Immature natural killer cell (primary cell): ENCODE data around the gene CALCOCO1. TPM values are rescaled to one million over a fixed set of nuclear protein-coding genes. Genes with fewer than 3 reads are reported as not detected.
"Not testable (repeated sequence)": the region's sequence is repeated elsewhere in the genome, so short reads cannot be mapped to it uniquely, and the experiment has no call there.

Experiments
- DNase-seq, 3 donors: peaks; one replicate each; pipeline ENCODE4 v3.0.0; 2022; ENCODE audit warnings: mixed read lengths in 1 of 3
- H3K27ac Mint-ChIP-seq, 6 donors: one replicate each; pipeline ENCODE4 v1.8.0; 2020; ENCODE audit warnings: mixed read lengths in 6 of 6, mild to moderate bottlenecking in 5 of 6, inconsistent platforms in 4 of 6, moderate library complexity in 3 of 6
- H3K27me3 Mint-ChIP-seq, 3 donors: one replicate each; pipeline ENCODE4 v1.8.0; 2020 to 2021; ENCODE audit warnings: low read depth in 3 of 3, mild to moderate bottlenecking in 3 of 3, mixed read lengths in 3 of 3, moderate library complexity in 3 of 3, inconsistent platforms in 1 of 3
- H3K36me3 Mint-ChIP-seq, 3 donors: one replicate each; pipeline ENCODE4 v1.8.0; 2020; ENCODE audit warnings: mixed read lengths in 3 of 3, inconsistent platforms in 2 of 3, mild to moderate bottlenecking in 2 of 3
- H3K4me1 Mint-ChIP-seq, 2 donors: one replicate each; pipeline ENCODE4 v1.8.0; 2020; ENCODE audit warnings: inconsistent platforms in 2 of 2, mild to moderate bottlenecking in 2 of 2, mixed read lengths in 2 of 2, moderate library complexity in 1 of 2
- H3K4me3 Mint-ChIP-seq, 5 donors: one replicate each; pipeline ENCODE4 v1.8.0; 2020; ENCODE audit warnings: mild to moderate bottlenecking in 5 of 5, mixed read lengths in 5 of 5, inconsistent platforms in 3 of 5, moderate library complexity in 3 of 5
- H3K9me3 Mint-ChIP-seq, 6 donors: one replicate each; pipeline ENCODE4 v1.8.0; 2020; ENCODE audit warnings: mild to moderate bottlenecking in 6 of 6, mixed read lengths in 6 of 6, inconsistent platforms in 4 of 6, moderate library complexity in 3 of 6
- polyA plus RNA-seq, 3 donors: library from polyadenylated mRNA; unstranded; fragments of 300-500 nt; fragmentation: Illumina TruSeq; gene quantifications; one replicate each; pipeline ENCODE4 v1.2.3, GENCODE V29; 2021

The CALCOCO1 gene
- polyA plus RNA-seq, 3 donors from 2014 or later = 81.7 to 110 (median 100) TPM

DNA sequence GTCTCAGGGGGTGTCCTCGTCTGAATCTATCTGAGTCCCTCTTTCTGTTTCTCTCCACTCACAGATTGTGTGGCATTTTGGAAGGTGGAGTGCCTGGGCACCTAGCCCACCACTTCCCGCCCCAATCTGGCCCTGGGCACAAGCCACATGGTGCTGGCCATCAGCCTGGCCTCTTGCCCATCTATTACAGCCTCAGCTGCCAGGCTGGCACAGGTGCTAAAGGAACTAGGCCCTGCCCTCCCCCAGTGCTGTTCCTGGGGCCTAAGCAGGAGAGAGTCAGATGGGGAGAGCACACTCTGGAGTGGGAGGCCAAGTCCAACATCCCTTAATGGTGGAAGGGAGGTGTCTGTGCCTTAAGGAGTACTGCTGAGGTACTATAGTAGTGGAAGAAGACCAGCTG lies 8.3 kb upstream of the CALCOCO1 start:
- H3K4me3 Mint-ChIP-seq = no peak overlapping the region
- no peak overlapping the region for H3K27ac Mint-ChIP-seq
- H3K27me3 Mint-ChIP-seq = peaks cover 22 to 37% (median 27%) of the 10 kb centered on the region in 3 donors
- no peak for DNase-seq
- H3K9me3 Mint-ChIP-seq = no peaks in the 10 kb centered on the region
- H3K4me1 Mint-ChIP-seq = peaks cover 19 to 20% of the 10 kb centered on the region in 2 donors
- H3K36me3 Mint-ChIP-seq = peaks cover 0 to 4% (median 0%) of the 10 kb centered on the region in 3 donors

DNA sequence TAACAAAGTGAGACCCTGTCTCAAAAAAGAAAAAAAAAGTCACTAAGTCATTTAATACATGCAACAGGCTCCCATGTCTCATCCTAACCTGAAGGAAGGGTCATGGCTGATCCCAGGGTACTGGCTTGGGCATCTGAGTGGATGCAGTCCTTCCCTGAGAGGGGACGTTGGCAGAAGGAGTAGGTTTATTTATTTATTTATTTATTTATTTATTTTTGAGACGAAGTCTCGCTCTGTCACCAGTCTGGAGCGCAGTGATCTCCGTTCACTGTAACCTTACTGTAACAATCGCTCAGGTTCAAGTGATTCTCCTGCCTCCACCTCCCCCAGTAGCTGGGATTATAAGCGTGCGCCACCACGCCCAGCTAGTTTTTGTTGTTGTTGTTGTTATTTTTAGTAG lies 7.2 kb upstream of the CALCOCO1 start:
- Mint-ChIP-seq H3K4me3 (no peak overlapping the region), H3K4me1 (peaks cover 14 to 17% of the 10 kb centered on the region in 2 donors), H3K36me3 (peaks cover 0 to 4% (median 0%) of the 10 kb centered on the region in 3 donors), H3K27me3 (peaks cover 20 to 37% (median 25%) of the 10 kb centered on the region in 3 donors), H3K9me3 (no peaks in the 10 kb centered on the region), H3K27ac (no peak overlapping the region)
- no peak for DNase-seq

DNA sequence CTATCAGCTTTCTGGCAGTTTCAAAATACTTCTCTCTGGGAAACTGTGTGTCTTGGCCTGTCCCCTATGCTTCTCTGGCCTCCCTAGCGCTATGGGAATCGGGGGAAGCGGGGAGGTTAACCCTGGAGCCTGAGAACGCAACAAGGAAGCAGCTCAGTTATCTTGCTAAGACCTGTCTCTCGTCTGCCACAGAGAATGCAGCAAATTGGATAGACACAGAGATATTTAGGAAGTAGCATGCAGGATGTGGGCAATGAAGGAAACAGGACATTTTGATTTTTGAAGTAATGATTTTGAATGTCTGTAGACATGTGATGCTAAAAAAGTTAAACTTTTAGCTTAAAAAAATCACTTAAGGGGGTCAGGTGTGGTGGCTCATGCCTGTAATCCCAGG lies 6.6 kb upstream of the CALCOCO1 start:
- peaks cover 0 to 4% (median 0%) of the 10 kb centered on the region in 3 donors for H3K36me3 Mint-ChIP-seq
- H3K27me3 Mint-ChIP-seq = peaks cover 16 to 31% (median 25%) of the 10 kb centered on the region in 3 donors
- no peak overlapping the region for H3K27ac Mint-ChIP-seq
- H3K9me3 Mint-ChIP-seq = no peaks in the 10 kb centered on the region
- no peak for DNase-seq
- peaks cover 8 to 11% of the 10 kb centered on the region in 2 donors for H3K4me1 Mint-ChIP-seq
- H3K4me3 Mint-ChIP-seq = no peak overlapping the region

DNA sequence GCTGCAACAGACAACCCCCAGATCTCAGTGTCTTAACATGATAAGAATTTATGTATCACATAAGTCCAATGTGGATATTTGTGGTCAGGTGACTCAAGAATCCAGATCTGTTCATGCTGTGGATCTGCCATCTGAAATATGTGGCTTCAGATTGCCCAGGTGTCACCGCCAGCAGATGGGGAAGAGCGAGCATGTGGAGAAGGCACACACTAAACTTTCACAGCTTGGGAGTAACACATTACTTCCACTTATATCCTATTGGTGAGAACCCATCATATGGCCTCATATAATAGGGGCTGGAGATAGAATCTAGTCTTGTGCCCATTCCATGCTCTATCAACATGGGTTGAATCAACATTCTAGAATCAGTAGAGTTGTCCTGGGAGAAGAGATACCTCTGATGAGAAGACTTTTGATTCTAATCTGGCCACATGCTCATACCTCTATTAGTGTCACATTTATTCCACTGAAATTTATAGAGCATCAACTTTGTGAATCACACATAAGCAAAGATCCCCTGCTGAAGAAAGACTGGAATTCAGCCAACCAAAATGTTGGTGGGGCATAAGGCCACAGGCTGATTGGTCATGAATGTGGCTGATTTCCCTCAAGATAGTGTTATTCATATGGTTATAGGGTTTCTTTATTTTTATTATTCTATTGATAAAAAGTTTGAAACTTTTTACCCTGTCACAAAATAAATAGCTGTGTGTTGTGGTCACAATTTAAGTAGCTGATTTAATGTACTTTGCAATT lies 6.0 kb upstream of the CALCOCO1 start:
- H3K27me3 Mint-ChIP-seq = peaks cover 15 to 29% (median 24%) of the 10 kb centered on the region in 3 donors
- peaks cover 5% of the 10 kb centered on the region in 2 donors for H3K4me1 Mint-ChIP-seq
- H3K9me3 Mint-ChIP-seq = no peaks in the 10 kb centered on the region
- H3K4me3 Mint-ChIP-seq = no peak overlapping the region
- no peak overlapping the region for H3K27ac Mint-ChIP-seq
- peaks cover 0 to 4% (median 0%) of the 10 kb centered on the region in 3 donors for H3K36me3 Mint-ChIP-seq
- no peak for DNase-seq

DNA sequence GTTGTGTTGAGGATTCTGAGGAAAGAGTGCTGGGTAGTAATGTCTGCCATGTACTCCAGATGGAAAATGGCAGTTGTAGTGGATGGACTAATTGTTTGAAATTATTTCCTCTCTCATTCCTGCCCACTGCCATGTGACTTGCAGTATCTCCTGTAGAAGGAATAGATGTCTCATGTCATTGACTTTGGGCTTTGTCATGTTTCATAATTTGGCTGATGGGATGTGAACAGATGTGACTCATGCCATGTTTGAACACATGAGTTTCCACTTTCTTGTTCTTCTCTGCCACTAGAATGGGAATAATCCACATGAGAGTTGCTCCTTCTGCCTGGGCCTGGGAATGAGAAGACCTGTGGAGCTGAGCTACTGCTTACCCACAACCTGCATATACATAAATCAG lies 2.4 kb upstream of the CALCOCO1 start:
- H3K4me3 Mint-ChIP-seq = no peak overlapping the region
- DNase-seq = no peak

DNA sequence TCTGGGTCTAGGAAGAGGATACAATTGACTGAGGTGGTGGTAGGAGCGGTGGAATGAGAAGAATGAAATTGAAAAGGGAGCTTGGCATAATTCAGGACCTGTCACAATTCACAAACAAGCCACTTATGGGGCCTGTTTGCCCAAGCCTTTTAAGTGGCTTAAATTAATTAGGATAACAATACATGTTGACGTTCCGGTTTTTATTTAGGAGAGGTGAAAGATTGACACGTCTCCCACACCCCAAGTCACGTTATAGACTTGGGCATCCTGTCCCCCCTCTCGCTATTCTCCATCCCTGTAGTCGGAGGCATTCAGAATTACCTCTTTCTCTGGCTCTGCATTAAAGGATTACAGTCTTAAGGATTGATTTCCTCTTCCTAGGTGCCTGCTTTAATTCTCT lies 954 bp upstream of the CALCOCO1 start:
- Mint-ChIP-seq H3K27me3 (peaks cover 4 to 10% (median 4%) of the 10 kb centered on the region in 3 donors), H3K4me1 (peaks cover 27 to 34% of the 10 kb centered on the region in 2 donors), H3K4me3 (peak overlapping the region; percentile 92 to 99 (median 94)), H3K9me3 (no peaks in the 10 kb centered on the region), H3K27ac (peak overlapping the region; percentile 76 to 96 (median 94)), H3K36me3 (peaks cover 6 to 19% (median 7%) of the 10 kb centered on the region in 3 donors)
- DNase-seq = no peak

More for the DNA sequence above, 2.4 kb upstream of the CALCOCO1 start:
- Mint-ChIP-seq H3K9me3 (no peaks in the 10 kb centered on the region), H3K4me1 (peaks cover 27 to 34% of the 10 kb centered on the region in 2 donors), H3K27ac (no peak overlapping the region), H3K36me3 (peaks cover under 1 to 7% (median 1%) of the 10 kb centered on the region in 3 donors), H3K27me3 (peaks cover 4 to 14% (median 8%) of the 10 kb centered on the region in 3 donors)

DNA sequence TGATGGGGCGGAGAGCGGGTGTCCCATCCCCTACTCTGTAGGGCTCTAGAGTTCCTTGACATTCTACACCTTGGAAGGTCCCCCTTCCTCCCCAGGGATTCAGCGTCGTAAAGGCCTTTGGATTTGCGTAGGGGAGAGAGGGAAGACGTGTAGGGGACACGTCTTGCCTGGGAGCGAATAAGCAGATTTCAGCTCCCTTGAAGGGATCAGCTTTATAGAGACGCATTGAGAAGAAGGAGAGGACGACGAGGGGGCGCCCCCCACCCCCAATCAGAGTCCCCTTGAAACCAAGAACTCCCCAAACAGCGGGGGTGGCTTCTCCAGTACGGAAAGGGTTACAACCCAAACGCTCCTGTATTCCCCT lies 324 bp downstream of the CALCOCO1 start:
- H3K4me1 Mint-ChIP-seq = peaks cover 27 to 34% of the 10 kb centered on the region in 2 donors
- H3K27ac Mint-ChIP-seq = peak overlapping the region; percentile 76 to 96 (median 94)
- no peaks in the 10 kb centered on the region for H3K9me3 Mint-ChIP-seq
- DNase-seq = peak in 1 of 3 donors; percentile 19
- H3K36me3 Mint-ChIP-seq = peaks cover 6 to 28% (median 12%) of the 10 kb centered on the region in 3 donors
- peak overlapping the region; percentile 92 to 99 (median 94) for H3K4me3 Mint-ChIP-seq
- H3K27me3 Mint-ChIP-seq = peaks cover 1 to 8% (median 2%) of the 10 kb centered on the region in 3 donors

DNA sequence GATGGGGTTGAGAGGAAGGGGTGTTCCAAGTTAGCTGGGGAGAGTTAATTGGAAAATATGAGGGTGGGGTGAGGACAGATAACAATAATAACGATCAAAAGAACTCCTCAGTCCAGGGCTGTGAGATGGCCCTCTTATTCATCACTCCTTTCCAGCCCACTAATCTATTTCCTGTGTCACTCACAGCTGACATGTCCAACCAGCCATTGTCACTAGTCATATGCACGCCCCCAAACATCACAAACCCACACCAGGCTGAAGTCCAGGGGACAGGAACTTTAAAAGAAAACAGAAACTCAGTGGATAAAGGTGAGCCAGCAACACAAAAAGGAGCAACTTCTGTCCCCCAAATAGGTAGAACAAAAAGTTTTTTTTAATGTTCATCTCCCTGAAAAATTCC lies 911 bp downstream of the CALCOCO1 start:
- peaks cover 6 to 33% (median 12%) of the 10 kb centered on the region in 3 donors for H3K36me3 Mint-ChIP-seq
- H3K27ac Mint-ChIP-seq = peak overlapping the region; percentile 48 to 96 (median 92)
- peak; percentile 24 to 42 (median 29) for DNase-seq
- H3K4me3 Mint-ChIP-seq = peak overlapping the region; percentile 92 to 99 (median 94)
- H3K27me3 Mint-ChIP-seq = peaks cover 1 to 8% (median 2%) of the 10 kb centered on the region in 3 donors
- no peaks in the 10 kb centered on the region for H3K9me3 Mint-ChIP-seq
- peaks cover 27 to 34% of the 10 kb centered on the region in 2 donors for H3K4me1 Mint-ChIP-seq

DNA sequence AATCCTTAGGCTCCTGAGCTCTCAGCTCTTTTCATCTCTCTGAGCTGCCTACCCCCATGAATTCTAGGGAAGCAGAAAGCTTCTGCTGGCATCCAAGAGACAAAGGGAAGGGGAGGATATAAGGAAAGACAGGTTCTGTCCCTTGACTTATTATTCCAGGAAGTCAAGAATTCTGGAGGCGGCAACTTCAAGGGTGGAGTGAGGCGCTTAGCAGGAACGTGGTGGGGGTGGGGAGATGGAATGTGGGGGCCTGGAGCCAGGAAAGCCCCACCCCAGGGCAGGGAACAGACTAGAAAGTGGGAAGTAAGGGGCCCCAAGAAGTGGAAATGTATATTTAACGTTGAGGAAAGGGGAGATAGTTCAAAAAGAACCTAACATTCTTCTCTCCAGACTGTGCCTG lies 1.4 kb downstream of the CALCOCO1 start:
- peaks cover 11 to 38% (median 12%) of the 10 kb centered on the region in 3 donors for H3K36me3 Mint-ChIP-seq
- DNase-seq = no peak
- H3K4me3 Mint-ChIP-seq = peak overlapping the region; percentile 92 to 99 (median 94)
- H3K27me3 Mint-ChIP-seq = peaks cover 1 to 5% (median 2%) of the 10 kb centered on the region in 3 donors
- peak overlapping the region in 4 of 6 donors; percentile 72 to 95 (median 92) for H3K27ac Mint-ChIP-seq
- H3K4me1 Mint-ChIP-seq = peaks cover 28 to 34% of the 10 kb centered on the region in 2 donors
- H3K9me3 Mint-ChIP-seq = no peaks in the 10 kb centered on the region

DNA sequence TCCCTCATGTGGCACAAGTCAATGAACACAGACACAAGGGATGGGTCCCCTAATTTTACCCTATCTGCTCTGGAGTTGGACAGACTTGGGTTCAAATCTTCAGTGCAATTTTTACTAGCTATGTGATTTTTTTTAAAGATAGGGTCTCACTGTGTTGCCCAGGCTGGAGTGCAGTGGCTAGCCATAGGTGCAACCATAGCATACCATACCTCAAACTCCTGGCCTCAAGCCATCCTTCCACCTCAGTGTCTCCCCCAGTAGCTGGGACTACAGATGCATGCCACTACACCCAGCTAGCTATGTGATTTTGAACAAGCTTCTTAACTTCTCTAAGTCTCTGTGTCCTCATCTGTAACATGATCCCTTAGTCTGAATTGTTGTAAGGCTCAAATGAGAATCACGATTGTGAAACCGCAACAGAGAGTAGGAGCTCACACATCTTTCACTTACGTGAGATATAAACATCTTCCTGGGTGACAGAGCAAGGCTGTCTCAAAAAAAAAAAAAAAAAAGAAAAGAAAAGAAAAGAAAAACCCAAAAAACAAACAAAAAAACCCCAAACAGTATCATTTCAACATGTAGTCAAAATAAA lies 4.7 kb downstream of the CALCOCO1 start:
- no peak for DNase-seq
- H3K4me1 Mint-ChIP-seq = peaks cover 23 to 27% of the 10 kb centered on the region in 2 donors
- peaks cover 0 to 1% (median 1%) of the 10 kb centered on the region in 3 donors for H3K27me3 Mint-ChIP-seq
- no peak overlapping the region for H3K27ac Mint-ChIP-seq
- H3K4me3 Mint-ChIP-seq = no peak overlapping the region
- H3K36me3 Mint-ChIP-seq = peaks cover 26 to 55% (median 27%) of the 10 kb centered on the region in 3 donors
- H3K9me3 Mint-ChIP-seq = no peaks in the 10 kb centered on the region

DNA sequence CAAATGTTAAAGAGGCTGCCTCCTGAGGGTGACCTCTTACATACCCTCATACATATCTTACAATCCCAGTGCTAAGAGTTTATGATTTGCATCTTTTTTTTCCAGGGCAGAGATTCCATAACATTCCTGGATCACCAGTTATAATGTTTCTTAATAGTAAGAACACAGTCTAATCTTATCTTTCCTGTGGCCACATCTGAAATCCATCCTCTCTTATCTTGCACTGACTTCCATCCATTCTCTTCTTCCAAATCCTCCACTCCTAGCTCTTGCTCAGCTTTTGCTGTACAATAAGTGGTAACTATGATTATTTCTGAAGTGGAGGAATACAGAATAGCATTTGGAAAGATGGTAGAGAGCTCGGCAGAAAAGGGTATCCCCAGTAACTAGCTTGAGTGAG lies 6.3 kb downstream of the CALCOCO1 start:
- Mint-ChIP-seq H3K9me3 (no peaks in the 10 kb centered on the region), H3K4me1 (peaks cover 9 to 11% of the 10 kb centered on the region in 2 donors), H3K27ac (no peak overlapping the region), H3K27me3 (peaks cover 0 to 1% (median 1%) of the 10 kb centered on the region in 3 donors), H3K4me3 (no peak overlapping the region), H3K36me3 (peaks cover 40 to 69% (median 40%) of the 10 kb centered on the region in 3 donors)
- no peak for DNase-seq

DNA sequence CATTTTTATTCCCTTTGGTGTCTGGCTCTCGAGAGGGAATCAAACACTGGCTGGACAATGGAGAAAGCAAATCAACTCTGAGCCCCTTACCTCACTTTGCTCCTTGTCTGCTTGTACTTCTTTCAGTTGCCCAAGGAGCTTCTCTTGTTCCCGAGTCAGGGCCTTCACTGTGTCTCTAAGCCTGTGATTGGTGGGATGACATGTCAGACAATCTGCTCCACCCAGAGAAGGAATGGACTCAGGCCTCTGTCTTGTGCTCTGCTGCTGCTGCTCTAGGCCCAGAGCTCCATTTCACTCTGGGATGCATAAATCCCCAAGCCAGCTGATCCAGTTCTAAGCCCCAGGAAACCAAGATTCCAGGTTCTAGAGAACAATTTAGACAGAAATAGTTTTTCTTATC lies 7.6 kb downstream of the CALCOCO1 start:
- Mint-ChIP-seq H3K36me3 (peaks cover 40 to 71% (median 41%) of the 10 kb centered on the region in 3 donors), H3K4me1 (peaks cover 0 to 1% of the 10 kb centered on the region in 2 donors)

DNA sequence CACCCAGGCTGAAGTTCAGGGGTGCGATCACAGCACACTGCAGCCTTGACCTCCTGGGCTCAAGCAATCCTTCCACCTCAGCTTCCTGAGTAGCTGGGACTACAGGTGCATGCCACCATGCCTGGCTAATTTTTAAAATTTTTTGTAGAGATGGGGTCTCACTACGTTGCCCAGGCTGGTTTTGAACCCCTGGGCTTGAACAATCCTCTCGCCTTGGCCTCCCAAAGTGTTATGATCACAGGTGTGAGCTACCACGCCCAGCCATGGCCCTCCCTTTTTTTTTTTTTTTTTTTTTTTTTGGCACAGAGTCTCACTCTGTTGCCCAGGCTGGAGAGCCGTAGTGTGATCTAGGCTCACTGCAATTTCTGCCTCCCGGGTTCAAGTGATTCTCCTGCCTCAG lies 8.7 kb downstream of the CALCOCO1 start:
- H3K4me1 Mint-ChIP-seq, DNase-seq, H3K27me3 Mint-ChIP-seq, H3K27ac Mint-ChIP-seq, H3K9me3 Mint-ChIP-seq, H3K4me3 Mint-ChIP-seq: not testable (repeated sequence)
- peaks cover 37 to 71% (median 38%) of the 10 kb centered on the region in 3 donors for H3K36me3 Mint-ChIP-seq

More for the DNA sequence above, 7.6 kb downstream of the CALCOCO1 start:
- DNase-seq = no peak
- no peak overlapping the region for H3K4me3 Mint-ChIP-seq
- no peaks in the 10 kb centered on the region for H3K9me3 Mint-ChIP-seq
- H3K27me3 Mint-ChIP-seq = peaks cover 0 to 1% (median 0%) of the 10 kb centered on the region in 3 donors
- H3K27ac Mint-ChIP-seq = no peak overlapping the region

DNA sequence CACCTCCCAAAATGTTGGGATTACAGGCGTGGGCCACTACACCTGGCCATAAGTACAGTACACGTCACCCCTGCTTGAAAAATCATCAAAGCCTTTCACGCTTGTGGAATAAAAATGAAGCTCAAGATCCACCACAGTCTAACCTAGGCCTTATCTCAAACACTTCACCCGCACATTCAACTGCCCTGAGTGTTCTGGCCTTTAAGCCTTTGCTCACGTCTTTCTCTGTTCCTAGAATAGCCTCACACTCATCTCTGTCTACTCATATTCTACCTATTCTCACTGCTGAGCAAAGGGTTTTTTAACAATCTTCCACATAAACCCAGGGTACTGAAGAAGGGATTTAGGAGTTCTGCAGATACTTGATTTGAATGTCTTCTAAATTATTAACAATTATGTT lies 9.9 kb downstream of the CALCOCO1 start:
- H3K9me3 Mint-ChIP-seq = no peaks in the 10 kb centered on the region
- H3K27me3 Mint-ChIP-seq = peaks cover under 1 to 2% (median 1%) of the 10 kb centered on the region in 3 donors
- peaks cover 38 to 69% (median 42%) of the 10 kb centered on the region in 3 donors for H3K36me3 Mint-ChIP-seq
- H3K27ac Mint-ChIP-seq = peak overlapping the region in 1 of 6 donors; percentile 74
- peaks cover 0 to 1% of the 10 kb centered on the region in 2 donors for H3K4me1 Mint-ChIP-seq
- DNase-seq = no peak
- no peak overlapping the region for H3K4me3 Mint-ChIP-seq
